AG04450 (cell line): Measurements from ENCODE around the gene GDF7. TPM values are rescaled to one million over a fixed set of nuclear protein-coding genes. Genes with fewer than 3 reads are reported as not detected.

Source experiments
- CTCF ChIA-PET: fragments of 300-600, 350-600 bp; formaldehyde crosslinking; extraction: SDS; loops from one replicate; lab custom pipeline; 2022; ENCODE audit warnings: antibody characterized with exemption, inconsistent platforms; lab: Charles Lee
- POLR2A ChIA-PET: fragments of 350-600 bp; formaldehyde crosslinking; extraction: SDS; loops from one replicate; lab custom pipeline; 2021; ENCODE audit warnings: antibody characterized with exemption, inconsistent platforms; lab: Yijun Ruan, JAX
- DNase-seq: peaks from one replicate; pipeline ENCODE4 v3.0.0-alpha.2; 2011; ENCODE audit warnings: low read depth, low spot score
- H3K27ac ChIP-seq: one replicate; pipeline ENCODE4 v1.5.1; 2012; ENCODE audit warnings: low read depth, low read length, control low read depth
- H3K27me3 ChIP-seq: one replicate; pipeline ENCODE4 v1.6.0; 2012; ENCODE audit warnings: low read length; ENCODE audit not compliant: control insufficient read depth, insufficient read depth
- H3K4me3 ChIP-seq: 2 replicates; pipeline ENCODE4 v1.5.1; 2011; ENCODE audit warnings: mild to moderate bottlenecking, low read depth, low read length, control low read depth
- H3K9me3 ChIP-seq: 2 replicates; pipeline ENCODE4 v1.5.1; 2012; ENCODE audit warnings: low read length; ENCODE audit not compliant: control insufficient read depth, insufficient read depth
- polyA plus RNA-seq: library from polyadenylated mRNA; depleted of rRNA; stranded (reverse); fragments of >200 nt; gene quantifications from 2 replicates; pipeline ENCODE4 v1.2.3, GENCODE V29; 2011
- TF ChIP-seq, protein P1 (sequence below): IDR thresholded peaks from 2 replicates; pipeline ENCODE4 v1.5.1; 2011; ENCODE audit warnings: low read depth, low read length, control low read depth, inconsistent platforms

Gene GDF7
- polyA plus RNA-seq, 1 experiment = 0.01 TPM

DNA sequence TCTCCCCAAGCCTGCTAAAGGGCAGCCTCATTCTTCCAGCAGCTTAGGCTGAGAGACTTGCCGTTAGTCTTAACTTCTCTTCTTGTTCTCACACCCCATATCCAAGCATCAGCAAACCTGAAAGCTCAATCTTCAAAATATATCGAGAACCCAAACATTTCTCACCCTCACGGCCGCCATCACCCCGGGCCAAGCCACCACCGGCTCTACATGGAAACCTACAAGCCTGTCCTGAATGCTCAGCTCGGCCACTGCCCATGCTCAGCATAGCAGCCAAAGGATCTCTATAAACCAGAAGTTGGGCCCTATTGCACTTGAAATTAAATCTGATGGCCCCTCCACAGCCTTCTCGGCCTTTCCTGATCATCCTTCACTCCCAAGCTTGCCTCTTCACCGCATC, 18.1 kb upstream of the GDF7 start:
- TF ChIP-seq, protein P1, sequence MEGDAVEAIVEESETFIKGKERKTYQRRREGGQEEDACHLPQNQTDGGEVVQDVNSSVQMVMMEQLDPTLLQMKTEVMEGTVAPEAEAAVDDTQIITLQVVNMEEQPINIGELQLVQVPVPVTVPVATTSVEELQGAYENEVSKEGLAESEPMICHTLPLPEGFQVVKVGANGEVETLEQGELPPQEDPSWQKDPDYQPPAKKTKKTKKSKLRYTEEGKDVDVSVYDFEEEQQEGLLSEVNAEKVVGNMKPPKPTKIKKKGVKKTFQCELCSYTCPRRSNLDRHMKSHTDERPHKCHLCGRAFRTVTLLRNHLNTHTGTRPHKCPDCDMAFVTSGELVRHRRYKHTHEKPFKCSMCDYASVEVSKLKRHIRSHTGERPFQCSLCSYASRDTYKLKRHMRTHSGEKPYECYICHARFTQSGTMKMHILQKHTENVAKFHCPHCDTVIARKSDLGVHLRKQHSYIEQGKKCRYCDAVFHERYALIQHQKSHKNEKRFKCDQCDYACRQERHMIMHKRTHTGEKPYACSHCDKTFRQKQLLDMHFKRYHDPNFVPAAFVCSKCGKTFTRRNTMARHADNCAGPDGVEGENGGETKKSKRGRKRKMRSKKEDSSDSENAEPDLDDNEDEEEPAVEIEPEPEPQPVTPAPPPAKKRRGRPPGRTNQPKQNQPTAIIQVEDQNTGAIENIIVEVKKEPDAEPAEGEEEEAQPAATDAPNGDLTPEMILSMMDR = no peak
- no peak overlapping the region for H3K4me3 ChIP-seq
- H3K9me3 ChIP-seq = no peaks in the 10 kb centered on the region
- CTCF ChIA-PET = interaction anchor here (1.0 to 6.4 kb wide), 7 partner anchors 31 to 271 kb away, joined by 3 to 40 read pairs (median 4); no protein-coding TSS in a partner anchor
- H3K27me3 ChIP-seq = no peaks in the 10 kb centered on the region
- POLR2A ChIA-PET = interaction anchor here (0.6 to 3.4 kb wide), 2 partner anchors 202 to 316 kb away, joined by 3 to 15 read pairs; partner anchors contain the start of gene RHOB
- H3K27ac ChIP-seq = no peak overlapping the region
- no peak for DNase-seq

DNA sequence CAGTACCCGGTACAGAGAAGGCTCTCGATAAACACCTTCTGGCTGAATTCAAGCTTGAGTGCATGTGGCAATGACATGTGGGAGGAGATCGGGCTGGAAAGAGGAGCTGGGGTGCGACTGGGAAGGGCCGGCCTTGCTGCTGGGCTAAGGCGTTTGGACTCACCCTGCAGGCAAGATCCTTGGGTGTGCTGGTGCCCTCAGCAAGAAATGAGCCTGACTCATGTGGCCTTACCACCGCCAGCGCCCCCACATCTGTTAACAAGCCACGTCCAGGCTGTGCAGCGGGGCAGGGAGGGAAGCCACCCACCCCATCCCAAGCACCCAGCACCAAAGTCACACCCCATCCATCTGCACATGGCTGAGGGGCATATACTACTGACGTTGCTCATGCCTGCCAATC, 17.4 kb upstream of the GDF7 start:
- no peak for DNase-seq
- Histone ChIP-seq H3K9me3 (no peaks in the 10 kb centered on the region), H3K27ac (no peak overlapping the region), H3K4me3 (peak overlapping the region; percentile 25), H3K27me3 (peaks cover 3% of the 10 kb centered on the region)
- TF ChIP-seq, protein P1 = no peak
- POLR2A ChIA-PET = interaction anchor here (0.5 to 3.4 kb wide), 2 partner anchors 203 to 205 kb away, joined by 3 to 15 read pairs; partner anchors contain the start of gene RHOB
- CTCF ChIA-PET = interaction anchor here (1.0 to 6.4 kb wide), 5 partner anchors 12 to 271 kb away, joined by 3 to 40 read pairs (median 26); no protein-coding TSS in a partner anchor

DNA sequence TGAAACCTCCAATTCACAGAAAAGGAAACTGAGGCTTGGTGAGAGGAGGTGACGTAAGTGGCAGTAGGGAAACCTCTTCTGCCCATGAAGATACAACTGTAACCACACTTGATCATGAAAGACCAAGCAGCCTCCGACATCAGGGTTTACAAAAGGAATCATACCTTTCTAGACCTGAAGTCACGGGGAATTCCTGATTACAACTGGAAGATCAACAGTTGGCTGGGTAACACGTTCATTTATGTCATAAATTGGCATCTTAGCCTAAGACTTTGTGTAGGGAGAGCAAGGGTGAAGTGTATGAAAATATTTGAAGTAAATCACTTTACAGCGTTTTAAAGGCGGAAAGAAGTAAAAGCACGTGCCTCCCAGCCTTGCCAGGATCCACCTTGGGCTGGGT, 17.0 kb upstream of the GDF7 start:
- Histone ChIP-seq H3K4me3 (peak overlapping the region; percentile 92), H3K27me3 (peaks cover 5% of the 10 kb centered on the region), H3K27ac (no peak overlapping the region), H3K9me3 (no peaks in the 10 kb centered on the region)
- ChIA-PET CTCF (interaction anchor here (0.8 to 6.4 kb wide), 17 partner anchors 9 to 323 kb away, joined by 3 to 40 read pairs (median 10); no protein-coding TSS in a partner anchor), POLR2A (interaction anchor here (1.9 to 3.4 kb wide), 2 partner anchors 203 kb away, joined by 14 to 15 read pairs; partner anchors contain the start of gene RHOB)
- DNase-seq = no peak
- TF ChIP-seq, protein P1 = no peak

DNA sequence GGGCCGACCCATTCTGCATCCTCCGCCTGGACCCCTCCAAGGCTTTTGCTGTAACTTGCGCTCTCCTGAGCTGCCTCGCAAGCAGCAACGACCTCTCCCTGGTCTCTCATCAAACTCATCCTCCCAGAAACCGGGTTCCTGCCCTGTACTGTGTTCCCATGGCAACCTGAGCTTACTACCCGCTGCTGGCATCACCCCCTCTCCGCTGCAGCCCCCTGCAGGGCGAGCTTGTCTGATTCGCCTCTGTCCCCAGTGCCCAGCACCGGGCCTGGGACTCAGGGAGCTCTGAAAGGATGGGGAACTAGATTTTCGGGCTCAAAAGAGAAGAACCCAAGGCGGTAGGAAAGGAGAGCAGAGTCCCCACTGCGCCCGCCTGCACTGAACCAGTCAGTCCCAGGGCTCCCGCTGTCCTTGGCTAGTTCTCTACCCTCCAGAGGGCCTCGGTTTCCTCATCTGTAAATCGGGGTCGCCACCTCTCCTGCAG, 16.5 kb upstream of the GDF7 start:
- Histone ChIP-seq H3K27me3 (peaks cover 9% of the 10 kb centered on the region), H3K9me3 (no peaks in the 10 kb centered on the region), H3K4me3 (peak overlapping the region; percentile 92), H3K27ac (no peak overlapping the region)
- CTCF ChIA-PET = interaction anchor here (0.8 to 6.4 kb wide), 22 partner anchors 9 to 324 kb away, joined by 3 to 40 read pairs (median 7); partner anchors contain the start of gene RHOB
- TF ChIP-seq, protein P1 = 0 out of 2 replicates have a peak, but pooled peaks have one; percentile 6
- POLR2A ChIA-PET = interaction anchor here (0.7 to 1.9 kb wide), 3 partner anchors 203 to 1162 kb away, joined by 3 to 14 read pairs (median 3); partner anchors contain the start of gene RHOB
- no peak for DNase-seq
